H1 (cell line): ENCODE results near the gene TMEM200B. TPM values are rescaled to one million over a fixed set of nuclear protein-coding genes. Genes with fewer than 3 reads are reported as not detected.

ENCODE experiments used
- CTCF ChIA-PET: fragments of 300-600 bp; sonication (Branson Sonifier 250); formaldehyde crosslinking; loops from one replicate; lab custom pipeline; 2021; ENCODE audit not compliant: partially characterized antibody; lab: Charles Lee
- POLR2A ChIA-PET: fragments of 300-600 bp; sonication (Branson Sonifier 250); formaldehyde crosslinking; loops from one replicate; lab custom pipeline; 2021; ENCODE audit warnings: inconsistent platforms; ENCODE audit not compliant: partially characterized antibody; lab: Charles Lee
- DNase-seq, 2 experiments: peaks; one replicate each; pipeline versions ENCODE4 v3.0.0 to v3.0.0-alpha.2; 2010 to 2022; ENCODE audit warnings: low spot score in 2 of 2, low read depth in 1 of 2, mixed read lengths in 1 of 2
- FAIRE-seq: peaks from 2 replicates; lab custom pipeline; 2011; peaks lifted over from hg19 to GRCh38; lab: Jason Lieb, UNC
- H2AFZ ChIP-seq: 2 replicates; pipeline ENCODE4 v1.8.1; 2012; ENCODE audit warnings: low read length, inconsistent platforms
- H2AK5ac ChIP-seq: 2 replicates; pipeline ENCODE4 v1.6.1; 2013; ENCODE audit warnings: low read depth, low read length
- H2BK120ac ChIP-seq: replicated peaks from 2 replicates; pipeline ENCODE3; 2013; ENCODE audit warnings: low read depth, low read length, inconsistent platforms
- H2BK12ac ChIP-seq: 2 replicates; pipeline ENCODE4 v1.6.1; 2013; ENCODE audit warnings: low read depth, low read length
- H2BK15ac ChIP-seq: 2 replicates; pipeline ENCODE4 v1.6.1; 2013; ENCODE audit warnings: low read length
- H2BK20ac ChIP-seq: 2 replicates; pipeline ENCODE4 v1.6.1; 2013; ENCODE audit warnings: low read length
- H2BK5ac ChIP-seq: 2 replicates; pipeline ENCODE4 v1.6.1; 2013; ENCODE audit warnings: low read depth, low read length
- H3K14ac ChIP-seq: 2 replicates; pipeline ENCODE4 v1.6.1; 2013; ENCODE audit warnings: inconsistent platforms; ENCODE audit not compliant: insufficient read length
- H3K18ac ChIP-seq: 2 replicates; pipeline ENCODE4 v1.6.1; 2013; ENCODE audit warnings: low read length; ENCODE audit errors: extremely low read depth
- H3K23ac ChIP-seq: 2 replicates; pipeline ENCODE4 v1.6.1; 2013; ENCODE audit warnings: inconsistent platforms; ENCODE audit not compliant: insufficient read length
- H3K23me2 ChIP-seq: 2 replicates; pipeline ENCODE4 v1.6.1; 2013; ENCODE audit warnings: low read depth, low read length
- H3K27ac ChIP-seq: 2 replicates; pipeline ENCODE4 v1.6.1; 2011; ENCODE audit warnings: low read depth, low read length, inconsistent platforms
- H3K27me3 ChIP-seq, 4 experiments: replicated peaks in 1 of 4; 1 replicate in 1 of 4; 2 replicates in 3 of 4; pipeline versions ENCODE4 v1.6.1 to v1.8.1; 2011 to 2013; ENCODE audit warnings: low read length in 3 of 4, mild to moderate bottlenecking in 3 of 4, inconsistent platforms in 2 of 4, mixed read lengths in 2 of 4, moderate library complexity in 1 of 4; ENCODE audit not compliant: control insufficient read depth in 3 of 4, insufficient read depth in 3 of 4; ENCODE audit errors: extremely low read depth in 1 of 4
- H3K36me3 ChIP-seq, 4 experiments: 2 replicates each; pipeline versions ENCODE4 v1.6.1 to v1.8.1; 2011 to 2013; ENCODE audit warnings: mild to moderate bottlenecking in 4 of 4, low read length in 3 of 4, moderate library complexity in 2 of 4, control low read depth in 1 of 4, inconsistent platforms in 1 of 4; ENCODE audit not compliant: insufficient read depth in 4 of 4, control insufficient read depth in 2 of 4
- H3K4ac ChIP-seq: replicated peaks from 2 replicates; pipeline ENCODE3; 2013; ENCODE audit warnings: low read length, low read depth, mixed read lengths, inconsistent platforms; ENCODE audit not compliant: insufficient read length
- H3K4me1 ChIP-seq, 4 experiments: replicated peaks in 1 of 4; 1 replicate in 1 of 4; 2 replicates in 3 of 4; pipeline versions ENCODE4 v1.6.1 to v1.8.1; 2011 to 2013; ENCODE audit warnings: low read length in 3 of 4, inconsistent platforms in 2 of 4, mixed read lengths in 1 of 4; ENCODE audit not compliant: insufficient read depth in 4 of 4, control insufficient read depth in 3 of 4
- H3K4me2 ChIP-seq, 2 experiments: 2 replicates each; pipeline versions ENCODE4 v1.6.1 to v1.8.1; 2011 to 2013; ENCODE audit warnings: low read depth in 2 of 2, low read length in 2 of 2, control low read depth in 1 of 2, inconsistent platforms in 1 of 2, mild to moderate bottlenecking in 1 of 2; ENCODE audit not compliant: insufficient read depth in 1 of 2
- H3K4me3 ChIP-seq, 4 experiments: fragments of 200-600, 300-600 bp in 1 of 4; sonication (generic), shearing (Covaris generic), sonication (Bioruptor Twin) in 1 of 4; 2 replicates each; pipeline versions ENCODE4 v1.5.1 to v1.8.1; 2011 to 2016; ENCODE audit warnings: low read length in 4 of 4, low read depth in 3 of 4, control low read depth in 2 of 4, inconsistent platforms in 2 of 4, mild to moderate bottlenecking in 2 of 4, mixed read lengths in 1 of 4, moderate library complexity in 1 of 4; ENCODE audit not compliant: insufficient read depth in 2 of 4; ENCODE audit errors: extremely low read depth in 1 of 4
- H3K56ac ChIP-seq: replicated peaks from 2 replicates; pipeline ENCODE3; 2013; ENCODE audit warnings: low read depth, mild to moderate bottlenecking, mixed read lengths, low read length, inconsistent platforms; ENCODE audit not compliant: insufficient read length
- H3K79me1 ChIP-seq: 2 replicates; pipeline ENCODE4 v1.6.1; 2013; ENCODE audit warnings: low read depth, low read length, control low read depth
- H3K79me2 ChIP-seq, 2 experiments: 2 replicates each; pipeline versions ENCODE4 v1.6.1 to v1.8.1; 2012 to 2013; ENCODE audit warnings: low read length in 2 of 2, mild to moderate bottlenecking in 2 of 2, inconsistent platforms in 1 of 2; ENCODE audit not compliant: insufficient read depth in 2 of 2, control insufficient read depth in 1 of 2
- H3K9ac ChIP-seq, 4 experiments: replicated peaks in 1 of 4; 1 replicate in 1 of 4; 2 replicates in 3 of 4; pipeline versions ENCODE4 v1.6.1 to v1.8.1; 2011 to 2013; ENCODE audit warnings: low read depth in 3 of 4, low read length in 3 of 4, control low read depth in 2 of 4, mild to moderate bottlenecking in 2 of 4, moderate library complexity in 2 of 4, inconsistent platforms in 1 of 4; ENCODE audit errors: extremely low read depth in 1 of 4
- H3K9me3 ChIP-seq, 2 experiments: 2 replicates each; pipeline versions ENCODE4 v1.6.1 to v1.8.1; 2012 to 2013; ENCODE audit warnings: mild to moderate bottlenecking in 2 of 2, moderate library complexity in 2 of 2, control low read depth in 1 of 2, inconsistent platforms in 1 of 2, low read depth in 1 of 2, low read length in 1 of 2, mixed read lengths in 1 of 2; ENCODE audit not compliant: insufficient read depth in 2 of 2
- H4K20me1 ChIP-seq, 2 experiments: replicated peaks in 1 of 2; 2 replicates each; pipeline versions ENCODE3 to v1.8.1; 2011 to 2013; ENCODE audit warnings: inconsistent platforms in 2 of 2, low read length in 2 of 2, mild to moderate bottlenecking in 1 of 2; ENCODE audit not compliant: insufficient read depth in 2 of 2, control insufficient read depth in 1 of 2
- H4K5ac ChIP-seq: 2 replicates; pipeline ENCODE4 v1.6.1; 2013; ENCODE audit warnings: low read length, low read depth, mixed read lengths, inconsistent platforms; ENCODE audit not compliant: insufficient read length
- H4K8ac ChIP-seq: 2 replicates; pipeline ENCODE4 v1.8.0; 2013; ENCODE audit warnings: mild to moderate bottlenecking, moderate library complexity, low read length, inconsistent platforms; ENCODE audit not compliant: insufficient read depth; ENCODE audit errors: extremely low read depth
- H4K91ac ChIP-seq: replicated peaks from 2 replicates; pipeline ENCODE3; 2013; ENCODE audit warnings: low read length, mixed read lengths, inconsistent platforms; ENCODE audit not compliant: insufficient read length
- ATF3 ChIP-seq: IDR thresholded peaks from 2 replicates; pipeline ENCODE4 v1.6.1; 2011; ENCODE audit warnings: low read depth, mild to moderate bottlenecking, low read length; ENCODE audit not compliant: insufficient read depth
- BRCA1 ChIP-seq: IDR thresholded peaks from 2 replicates; pipeline ENCODE4 v1.6.1; 2012; ENCODE audit warnings: low read depth, low read length, improper control_type of control experiment
- CBX5 ChIP-seq: fragments of 300-800, 300-1000 bp; sonication (generic); IDR thresholded peaks from 2 replicates; pipeline ENCODE4 v1.7.1; 2016; ENCODE audit warnings: antibody characterized with exemption, low read length, low read depth
- EP300 ChIP-seq, 2 experiments: IDR thresholded peaks; 1 replicate in 1 of 2; 2 replicates in 1 of 2; pipeline ENCODE4 v1.6.1; 2011 to 2012; ENCODE audit warnings: low read depth in 2 of 2, low read length in 2 of 2, mild to moderate bottlenecking in 2 of 2, borderline replicate concordance in 1 of 2, inconsistent platforms in 1 of 2, moderate library complexity in 1 of 2
- GABPA ChIP-seq: IDR thresholded peaks from 2 replicates; pipeline ENCODE4 v1.6.1; 2011; ENCODE audit warnings: mild to moderate bottlenecking, low read length, moderate library complexity, borderline replicate concordance; ENCODE audit not compliant: insufficient read depth
- GTF2F1 ChIP-seq: IDR thresholded peaks from 2 replicates; pipeline ENCODE4 v1.6.1; 2012; ENCODE audit warnings: low read depth, low read length, improper control_type of control experiment, borderline replicate concordance
- JUND ChIP-seq: IDR thresholded peaks from 2 replicates; pipeline ENCODE4 v1.6.1; 2011; ENCODE audit warnings: mild to moderate bottlenecking, improper control_type of control experiment, low read length
- KDM5A ChIP-seq: fragments of 200-600 bp; IDR thresholded peaks from 2 replicates; pipeline ENCODE4 v1.7.1; 2012; ENCODE audit warnings: mild to moderate bottlenecking, low read length, inconsistent platforms, mixed read lengths
- SIX5 ChIP-seq: IDR thresholded peaks from 2 replicates; pipeline ENCODE4 v1.6.1; 2011; ENCODE audit warnings: mild to moderate bottlenecking, low read depth, low read length
- SP4 ChIP-seq: IDR thresholded peaks from 2 replicates; pipeline ENCODE4 v1.6.1; 2012; ENCODE audit warnings: low read length, inconsistent platforms
- SRF ChIP-seq: IDR thresholded peaks from 2 replicates; pipeline ENCODE4 v1.6.1; 2011; ENCODE audit warnings: mild to moderate bottlenecking, low read depth, low read length, moderate library complexity
- SUZ12 ChIP-seq: fragments of 200-600 bp; sonication (generic); IDR thresholded peaks from 2 replicates; pipeline ENCODE4 v1.6.1; 2012; ENCODE audit warnings: mild to moderate bottlenecking, inconsistent platforms, low read length, moderate library complexity, mixed read lengths
- ZNF274 ChIP-seq: IDR thresholded peaks from 2 replicates; pipeline ENCODE4 v1.7.0; 2012; ENCODE audit warnings: low read length, borderline replicate concordance; ENCODE audit errors: extremely low read depth
- WGBS, 2 experiments: shearing (Covaris generic) in 1 of 2; methylation state at CpG; one replicate each; pipeline versions ENCODE4 v1.1.6 to v1.1.7; 2013 to 2015; ENCODE audit warnings: low lambda C conversion rate in 2 of 2, mixed read lengths in 2 of 2, inconsistent platforms in 1 of 2, low coverage in 1 of 2, missing lambda C conversion rate in 1 of 2; ENCODE audit not compliant: insufficient replicate concordance in 2 of 2, insufficient coverage in 1 of 2, insufficient read length in 1 of 2; ENCODE audit errors: extremely low coverage in 1 of 2, missing lambda C conversion rate in 1 of 2; 5-methylcytosine and 5-hydroxymethylcytosine counted together
- polyA plus RNA-seq, 7 experiments: library from polyadenylated mRNA; depleted of rRNA in 3 of 7; stranded (reverse) in 5 of 7; unstranded in 2 of 7; fragments of >200 nt in 5 of 7; fragments of 200-250 nt in 2 of 7; gene quantifications; 1 replicate in 5 of 7; 2 replicates in 1 of 7; 4 replicates in 1 of 7; pipeline versions ENCODE4 v1.2.1 to v1.2.3, GENCODE V29; 2011 to 2013; ENCODE audit warnings: missing spikeins in 2 of 7, mixed read lengths in 2 of 7
- total RNA-seq: library from RNA; stranded (reverse); fragmentation: NEBNext Ultra II Directional; extraction: Animal tissue kit (Norgen Biotek cat#: 25700); gene quantifications from 2 replicates; pipeline ENCODE4 v1.2.1, GENCODE V29; 2021

The TMEM200B gene
- total and polyA plus RNA-seq, 2 of the 8 experiments (the other 6 are each of a cell fraction or from before 2014, with no cell fraction given) = 4.9 to 11.0 TPM

- CTCF ChIA-PET = interaction anchor here (0.8 to 1.3 kb wide), 4 partner anchors 9 to 289 kb away, joined by 3 to 4 read pairs (median 3); partner anchors contain the start of gene SRSF4
- TF ChIP-seq SIX5 = no peak
- no peak for TF ChIP-seq SRF
- no peak for TF ChIP-seq SP4
- no peak for TF ChIP-seq JUND
- TF ChIP-seq SUZ12 = no peak
- TF ChIP-seq GABPA = no peak
- TF ChIP-seq ATF3 = no peak
- TF ChIP-seq KDM5A = no peak
- TF ChIP-seq BRCA1 = no peak
- no peak for TF ChIP-seq GTF2F1
- TF ChIP-seq CBX5 = no peak
- TF ChIP-seq ZNF274 = no peak
- TF ChIP-seq EP300 (IDR thresholded peaks at IDR 0.05; ENCODE audit: borderline replicate concordance in 1 of 2, low read depth in 2 of 2, low read length in 2 of 2) = no peak
Observed at GRCh38 chr1:29172415-29172939, 48.8 kb upstream of the TMEM200B start.

More at GRCh38 chr1:29172415-29172939, 48.8 kb upstream of the TMEM200B start:
- H2BK5ac ChIP-seq = no peak overlapping the region
- H3K4me2 ChIP-seq = no peak overlapping the region
- no peaks in the 10 kb centered on the region for H3K9me3 ChIP-seq
- no peak overlapping the region for H2BK12ac ChIP-seq
- no peak overlapping the region for H2BK120ac ChIP-seq
- H3K79me1 ChIP-seq = no peaks in the 10 kb centered on the region
- H2AFZ ChIP-seq = no peak overlapping the region
- no peak for FAIRE-seq
- no peak overlapping the region for H2BK15ac ChIP-seq
- no peak overlapping the region for H4K5ac ChIP-seq
- H3K4me3 ChIP-seq = no peak overlapping the region
- no peak overlapping the region for H3K23ac ChIP-seq
- H3K27me3 ChIP-seq = no peaks in the 10 kb centered on the region
- H2AK5ac ChIP-seq = no peak overlapping the region
- H3K18ac ChIP-seq = no peak overlapping the region
- no peaks in the 10 kb centered on the region for H3K23me2 ChIP-seq
- no peak overlapping the region for H4K8ac ChIP-seq
- POLR2A ChIA-PET = interaction anchor here (9.0 kb wide), 1 partner anchor 9 kb away, joined by 105 read pairs; the partner anchor contains the start of gene SRSF4
- no peak overlapping the region for H3K4ac ChIP-seq
- no peak overlapping the region for H3K14ac ChIP-seq
- H4K20me1 ChIP-seq = peaks cover 11 to 19% of the 10 kb centered on the region in 2 experiments
- H3K56ac ChIP-seq = no peak overlapping the region
- no peak overlapping the region for H2BK20ac ChIP-seq
- peaks cover 26 to 93% of the 10 kb centered on the region in 2 experiments for H3K79me2 ChIP-seq
- no peak overlapping the region for H4K91ac ChIP-seq
- H3K9ac ChIP-seq = no peak overlapping the region
- 89% methylated on average over 8 of the region's 8 CpGs; no CpG with 5 or more reads in 1 of the 2 experiments for WGBS, 2 experiments
- H3K36me3 ChIP-seq = peaks cover 0 to 5% (median 0%) of the 10 kb centered on the region in 4 experiments; a peak in 2 of 8 replicates
- peaks cover 0 to 5% (median under 1%) of the 10 kb centered on the region in 4 experiments; a peak in 3 of 7 replicates for H3K4me1 ChIP-seq
- H3K27ac ChIP-seq = no peak overlapping the region
- no peak for DNase-seq
